ENCODE results near the gene DDX56. TPM values are rescaled to one million over a fixed set of nuclear protein-coding genes. Genes with fewer than 3 reads are reported as not detected.

The DDX56 gene
- total RNA-seq, 1 experiment from 2014 or later = 120 TPM

DNA sequence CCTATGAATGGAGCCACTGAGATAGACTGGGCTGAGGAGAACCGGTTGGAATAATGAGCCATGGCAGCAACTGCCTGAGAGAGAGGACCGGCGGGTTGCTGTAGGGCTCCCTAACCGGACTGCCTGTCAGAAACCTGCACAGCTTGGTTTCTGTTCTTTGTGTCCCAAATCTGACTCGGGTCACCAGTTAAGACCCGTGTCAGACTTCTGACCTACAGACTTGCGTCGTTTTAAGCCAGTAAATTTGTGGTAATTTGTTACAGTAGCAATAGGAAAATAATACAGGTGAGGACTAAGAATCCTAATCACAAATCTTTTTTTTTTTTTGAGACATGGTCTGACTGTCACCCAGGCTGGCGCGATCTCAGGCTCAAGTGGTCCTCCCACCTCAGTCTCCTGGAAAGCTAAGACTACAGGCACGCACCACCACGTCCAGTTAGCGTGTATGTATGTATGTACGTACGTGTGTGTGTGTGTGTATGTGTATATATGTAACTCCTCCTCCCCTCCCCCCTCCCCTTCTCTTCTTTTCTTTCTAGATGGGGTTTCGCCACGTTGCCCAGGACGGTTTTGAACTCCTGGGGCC lies 672 bp upstream of the DDX56 start:
- no peak for DNase-seq
- H2BK20ac ChIP-seq (ENCODE audit: low read depth, low read length, poor library complexity, severe bottlenecking) = no peak overlapping the region
- H3K23ac ChIP-seq (ENCODE audit: insufficient read length, low read depth, low read length) = no peak overlapping the region
- H3K27ac ChIP-seq (ENCODE audit: insufficient read length, low read depth, low read length) = no peak overlapping the region
- Mint-ChIP-seq H3K27me3 (ENCODE audit: low read depth) (no peaks in the 10 kb centered on the region; the same call in 1 of the 2 replicates), H3K4me1 (peaks cover 17 to 22% of the 10 kb centered on the region in 2 experiments), H3K36me3 (ENCODE audit: insufficient read depth in 1 of 3, low read depth in 3 of 3) (peaks cover 47 to 68% (median 66%) of the 10 kb centered on the region in 3 experiments; a peak in 6 of 7 replicates), H3K27ac (peak overlapping the region; percentile 96 to 99 (median 98)), H3K9me3 (no peaks in the 10 kb centered on the region; a peak in 1 of 5 replicates), H3K4me3 (peak overlapping the region; percentile 95 to 98)
- no peak overlapping the region for H2BK120ac ChIP-seq (ENCODE audit: low read depth, low read length, poor library complexity, severe bottlenecking)
- H3K23me2 ChIP-seq (ENCODE audit: insufficient read length, low read depth, low read length, poor library complexity, severe bottlenecking) = peaks cover 9% of the 10 kb centered on the region
- H3K18ac ChIP-seq (ENCODE audit: insufficient read length, low read depth, low read length) = peak overlapping the region; percentile 65
- peak overlapping the region; percentile 29 for H3K9ac ChIP-seq (ENCODE audit: extremely low read depth, insufficient read length, low read length)
- no peak overlapping the region for H2BK15ac ChIP-seq (ENCODE audit: low read depth, low read length)
- no peak overlapping the region for H2BK5ac ChIP-seq (ENCODE audit: insufficient read length, low read length)
- no peaks in the 10 kb centered on the region for H4K20me1 ChIP-seq (ENCODE audit: control insufficient read depth, insufficient read depth, insufficient read length)
- H3K79me1 ChIP-seq (ENCODE audit: insufficient read depth, low read depth, low read length, poor library complexity, severe bottlenecking) = no peaks in the 10 kb centered on the region
- no peaks in the 10 kb centered on the region for H3K9me3 ChIP-seq (ENCODE audit: control insufficient read depth, low read depth, low read length)
- peak overlapping the region; percentile 69 for H3K4me2 ChIP-seq (ENCODE audit: insufficient read depth, insufficient read length, low read length)
- H4K8ac ChIP-seq (replicated peaks; ENCODE audit: insufficient read length, low read depth, low read length) = no peak overlapping the region
- H3K27me3 ChIP-seq (ENCODE audit: insufficient read depth, low read length) = no peaks in the 10 kb centered on the region
- H4K5ac ChIP-seq (ENCODE audit: insufficient read length, low read depth, low read length) = no peak overlapping the region
- H2BK12ac ChIP-seq (ENCODE audit: insufficient read length, low read depth, low read length) = no peak overlapping the region
- no peak overlapping the region for H2AK5ac ChIP-seq (ENCODE audit: insufficient read length, low read length)
- WGBS (ENCODE audit: extremely low coverage, insufficient read length, low lambda C conversion rate) = no CpG with 5 or more reads among the region's 18 CpGs
- H3T11ph ChIP-seq (ENCODE audit: low read length) = no peak overlapping the region
- H3K14ac ChIP-seq (ENCODE audit: insufficient read depth, low read length) = 0 out of 2 replicates have a peak overlapping the region, but pooled peaks have one; percentile 33
- H4K91ac ChIP-seq (ENCODE audit: insufficient read length, low read depth, low read length) = no peak overlapping the region
- TF ChIP-seq, protein P1, sequence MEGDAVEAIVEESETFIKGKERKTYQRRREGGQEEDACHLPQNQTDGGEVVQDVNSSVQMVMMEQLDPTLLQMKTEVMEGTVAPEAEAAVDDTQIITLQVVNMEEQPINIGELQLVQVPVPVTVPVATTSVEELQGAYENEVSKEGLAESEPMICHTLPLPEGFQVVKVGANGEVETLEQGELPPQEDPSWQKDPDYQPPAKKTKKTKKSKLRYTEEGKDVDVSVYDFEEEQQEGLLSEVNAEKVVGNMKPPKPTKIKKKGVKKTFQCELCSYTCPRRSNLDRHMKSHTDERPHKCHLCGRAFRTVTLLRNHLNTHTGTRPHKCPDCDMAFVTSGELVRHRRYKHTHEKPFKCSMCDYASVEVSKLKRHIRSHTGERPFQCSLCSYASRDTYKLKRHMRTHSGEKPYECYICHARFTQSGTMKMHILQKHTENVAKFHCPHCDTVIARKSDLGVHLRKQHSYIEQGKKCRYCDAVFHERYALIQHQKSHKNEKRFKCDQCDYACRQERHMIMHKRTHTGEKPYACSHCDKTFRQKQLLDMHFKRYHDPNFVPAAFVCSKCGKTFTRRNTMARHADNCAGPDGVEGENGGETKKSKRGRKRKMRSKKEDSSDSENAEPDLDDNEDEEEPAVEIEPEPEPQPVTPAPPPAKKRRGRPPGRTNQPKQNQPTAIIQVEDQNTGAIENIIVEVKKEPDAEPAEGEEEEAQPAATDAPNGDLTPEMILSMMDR (conservative IDR thresholded peaks at IDR 0.05) = no peak
- H2AFZ ChIP-seq (ENCODE audit: low read length) = no peak overlapping the region
- no peaks in the 10 kb centered on the region for H3K4me1 ChIP-seq (ENCODE audit: insufficient read depth, low read length)
- no peak overlapping the region for H3K4ac ChIP-seq (ENCODE audit: low read depth, low read length)
- no peak overlapping the region for H3K56ac ChIP-seq (ENCODE audit: insufficient read length, low read depth, low read length)
- H3K79me2 ChIP-seq (ENCODE audit: insufficient read depth, low read length) = peaks cover 11% of the 10 kb centered on the region; the same call in 1 of the 2 replicates
